Measurements from ENCODE around the gene MOGAT2. TPM values are rescaled to one million over a fixed set of nuclear protein-coding genes. Genes with fewer than 3 reads are reported as not detected.

MOGAT2 gene
- total and polyA plus RNA-seq, 2 of the 13 experiments (the other 11 are each of a cell fraction or from before 2014, with no cell fraction given), result 27.2 to 27.8 TPM

- TF ChIP-seq, protein P1, sequence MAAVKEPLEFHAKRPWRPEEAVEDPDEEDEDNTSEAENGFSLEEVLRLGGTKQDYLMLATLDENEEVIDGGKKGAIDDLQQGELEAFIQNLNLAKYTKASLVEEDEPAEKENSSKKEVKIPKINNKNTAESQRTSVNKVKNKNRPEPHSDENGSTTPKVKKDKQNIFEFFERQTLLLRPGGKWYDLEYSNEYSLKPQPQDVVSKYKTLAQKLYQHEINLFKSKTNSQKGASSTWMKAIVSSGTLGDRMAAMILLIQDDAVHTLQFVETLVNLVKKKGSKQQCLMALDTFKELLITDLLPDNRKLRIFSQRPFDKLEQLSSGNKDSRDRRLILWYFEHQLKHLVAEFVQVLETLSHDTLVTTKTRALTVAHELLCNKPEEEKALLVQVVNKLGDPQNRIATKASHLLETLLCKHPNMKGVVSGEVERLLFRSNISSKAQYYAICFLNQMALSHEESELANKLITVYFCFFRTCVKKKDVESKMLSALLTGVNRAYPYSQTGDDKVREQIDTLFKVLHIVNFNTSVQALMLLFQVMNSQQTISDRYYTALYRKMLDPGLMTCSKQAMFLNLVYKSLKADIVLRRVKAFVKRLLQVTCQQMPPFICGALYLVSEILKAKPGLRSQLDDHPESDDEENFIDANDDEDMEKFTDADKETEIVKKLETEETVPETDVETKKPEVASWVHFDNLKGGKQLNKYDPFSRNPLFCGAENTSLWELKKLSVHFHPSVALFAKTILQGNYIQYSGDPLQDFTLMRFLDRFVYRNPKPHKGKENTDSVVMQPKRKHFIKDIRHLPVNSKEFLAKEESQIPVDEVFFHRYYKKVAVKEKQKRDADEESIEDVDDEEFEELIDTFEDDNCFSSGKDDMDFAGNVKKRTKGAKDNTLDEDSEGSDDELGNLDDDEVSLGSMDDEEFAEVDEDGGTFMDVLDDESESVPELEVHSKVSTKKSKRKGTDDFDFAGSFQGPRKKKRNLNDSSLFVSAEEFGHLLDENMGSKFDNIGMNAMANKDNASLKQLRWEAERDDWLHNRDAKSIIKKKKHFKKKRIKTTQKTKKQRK (IDR thresholded peaks at IDR 0.05; ENCODE audit: low read length), result no peak
- TF ChIP-seq, protein P2, sequence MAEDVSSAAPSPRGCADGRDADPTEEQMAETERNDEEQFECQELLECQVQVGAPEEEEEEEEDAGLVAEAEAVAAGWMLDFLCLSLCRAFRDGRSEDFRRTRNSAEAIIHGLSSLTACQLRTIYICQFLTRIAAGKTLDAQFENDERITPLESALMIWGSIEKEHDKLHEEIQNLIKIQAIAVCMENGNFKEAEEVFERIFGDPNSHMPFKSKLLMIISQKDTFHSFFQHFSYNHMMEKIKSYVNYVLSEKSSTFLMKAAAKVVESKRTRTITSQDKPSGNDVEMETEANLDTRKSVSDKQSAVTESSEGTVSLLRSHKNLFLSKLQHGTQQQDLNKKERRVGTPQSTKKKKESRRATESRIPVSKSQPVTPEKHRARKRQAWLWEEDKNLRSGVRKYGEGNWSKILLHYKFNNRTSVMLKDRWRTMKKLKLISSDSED (CRISPR knock-in tag; IDR thresholded peaks at IDR 0.05), result no peak
These were observed 43.6 kb upstream of the MOGAT2 start (continued) for GRCh38 chr11:75673977-75674582.

DNA sequence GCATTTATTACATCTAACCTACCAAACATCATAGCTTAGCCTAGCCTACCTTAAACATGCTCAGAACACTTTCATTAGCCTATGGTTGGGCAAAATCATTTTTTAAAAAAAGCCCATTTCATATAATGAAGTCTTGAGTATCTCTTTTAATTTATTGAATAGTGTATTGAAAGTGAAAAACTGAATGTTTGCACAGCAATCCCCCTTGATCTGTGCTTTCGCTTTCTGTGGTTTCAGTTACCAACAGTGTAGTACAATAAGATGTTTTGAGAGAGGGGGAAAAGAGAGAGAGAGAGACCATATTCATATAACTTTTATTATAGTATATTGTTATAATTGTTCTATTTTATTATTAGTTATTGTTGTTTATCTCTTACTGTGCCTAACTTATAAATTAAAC is 40.4 kb upstream of the MOGAT2 start:
- Histone ChIP-seq H3K9ac (ENCODE audit: insufficient read depth, low read depth, low read length) (no peak overlapping the region), H3K27me3 (ENCODE audit: control insufficient read depth in 1 of 2, insufficient read depth in 2 of 2, low read length in 2 of 2) (peaks cover 0 to 4% of the 10 kb centered on the region in 2 experiments; a peak in 1 of 5 replicates), H3K9me3 (ENCODE audit: low read length) (no peaks in the 10 kb centered on the region), H2AFZ (ENCODE audit: low read length) (no peak overlapping the region), H3K27ac (ENCODE audit: extremely low read length, insufficient read depth, low read length) (no peak overlapping the region), H3K4me2 (ENCODE audit: low read depth, low read length) (no peak overlapping the region), H3K4me1 (ENCODE audit: insufficient read depth, low read length) (no peaks in the 10 kb centered on the region), H3K79me2 (ENCODE audit: insufficient read depth, low read length) (no peaks in the 10 kb centered on the region), H4K20me1 (ENCODE audit: insufficient read depth, low read length) (no peaks in the 10 kb centered on the region), H3K36me3 (replicated peaks in 1 of 2; ENCODE audit: control insufficient read depth in 1 of 2, insufficient read depth in 2 of 2, low read length in 2 of 2) (no peaks in the 10 kb centered on the region; a peak in 1 of 5 replicates), H3K4me3 (replicated peaks in 1 of 3; ENCODE audit: insufficient read depth in 1 of 3, low read depth in 2 of 3, low read length in 3 of 3) (no peak overlapping the region)
- intact Hi-C loops (cut with micrococcal nuclease; ENCODE audit: unreplicated experiment), result no loop called here
- in situ Hi-C loops (cut with HindIII; ENCODE audit: extremely low pct_ligation_motif_present, low pct_unique_long_range_greater_than_20kb), result no loop called here
- TF ChIP-seq, protein P3, sequence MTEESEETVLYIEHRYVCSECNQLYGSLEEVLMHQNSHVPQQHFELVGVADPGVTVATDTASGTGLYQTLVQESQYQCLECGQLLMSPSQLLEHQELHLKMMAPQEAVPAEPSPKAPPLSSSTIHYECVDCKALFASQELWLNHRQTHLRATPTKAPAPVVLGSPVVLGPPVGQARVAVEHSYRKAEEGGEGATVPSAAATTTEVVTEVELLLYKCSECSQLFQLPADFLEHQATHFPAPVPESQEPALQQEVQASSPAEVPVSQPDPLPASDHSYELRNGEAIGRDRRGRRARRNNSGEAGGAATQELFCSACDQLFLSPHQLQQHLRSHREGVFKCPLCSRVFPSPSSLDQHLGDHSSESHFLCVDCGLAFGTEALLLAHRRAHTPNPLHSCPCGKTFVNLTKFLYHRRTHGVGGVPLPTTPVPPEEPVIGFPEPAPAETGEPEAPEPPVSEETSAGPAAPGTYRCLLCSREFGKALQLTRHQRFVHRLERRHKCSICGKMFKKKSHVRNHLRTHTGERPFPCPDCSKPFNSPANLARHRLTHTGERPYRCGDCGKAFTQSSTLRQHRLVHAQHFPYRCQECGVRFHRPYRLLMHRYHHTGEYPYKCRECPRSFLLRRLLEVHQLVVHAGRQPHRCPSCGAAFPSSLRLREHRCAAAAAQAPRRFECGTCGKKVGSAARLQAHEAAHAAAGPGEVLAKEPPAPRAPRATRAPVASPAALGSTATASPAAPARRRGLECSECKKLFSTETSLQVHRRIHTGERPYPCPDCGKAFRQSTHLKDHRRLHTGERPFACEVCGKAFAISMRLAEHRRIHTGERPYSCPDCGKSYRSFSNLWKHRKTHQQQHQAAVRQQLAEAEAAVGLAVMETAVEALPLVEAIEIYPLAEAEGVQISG (CRISPR knock-in tag; IDR thresholded peaks at IDR 0.05), result no peak
- TF ChIP-seq ZZZ3 (CRISPR knock-in tag; IDR thresholded peaks at IDR 0.05; ENCODE audit: borderline replicate concordance), result no peak
- no peak for TF ChIP-seq KMT2B (CRISPR knock-in tag; IDR thresholded peaks at IDR 0.05)
- no peak for TF ChIP-seq ZNF788 (CRISPR knock-in tag; IDR thresholded peaks at IDR 0.05; ENCODE audit: borderline replicate concordance)
- TF ChIP-seq MLXIP (CRISPR knock-in tag; IDR thresholded peaks at IDR 0.05; ENCODE audit: borderline replicate concordance), result no peak
- CTCF ChIA-PET (ENCODE audit: low intra/inter-chr PET ratio, low total read pairs), result no interaction called here
- POLR2A ChIA-PET, result no interaction called here
- BruUV-seq (replicated peaks), result no TSS peak
- FAIRE-seq (no peak), DNase-seq (ENCODE audit: low spot score) (no peak), ATAC-seq (no peak)
- 14% methylated on average over 1 of the region's 1 CpG for WGBS (ENCODE audit: low lambda C conversion rate)
